SK-N-SH (cell line): ENCODE measurements around the gene GPATCH2L. TPM values are rescaled to one million over a fixed set of nuclear protein-coding genes. Genes with fewer than 3 reads are reported as not detected.
A peak's percentile ranks its signal among the peaks of the same experiment; 100 is the strongest.

ENCODE experiments used
- CTCF ChIA-PET: fragments of 300-600, 350-600 bp; formaldehyde crosslinking; extraction: SDS; loops from one replicate; lab custom pipeline; 2021; lab: Yijun Ruan, JAX
- POLR2A ChIA-PET: fragments of 350-600 bp; sonication (Branson Sonifier 250); formaldehyde crosslinking; extraction: SDS; loops from one replicate; lab custom pipeline; 2020; ENCODE audit warnings: antibody characterized with exemption, inconsistent platforms; lab: Yijun Ruan, JAX
- DNase-seq: peaks from one replicate; pipeline ENCODE4 v3.0.0; 2012
- H2AFZ ChIP-seq: fragments of 200-600 bp; sonication (generic); 2 replicates; pipeline ENCODE4 v1.8.1; 2016; ENCODE audit warnings: antibody characterized with exemption, mild to moderate bottlenecking, low read depth
- H3F3A ChIP-seq: fragments of 200-600 bp; sonication (generic); replicated peaks from 2 replicates; pipeline ENCODE3; 2016; ENCODE audit warnings: antibody characterized with exemption, mild to moderate bottlenecking; ENCODE audit not compliant: insufficient read depth
- H3K27ac ChIP-seq, 2 experiments: fragments of 200-500 bp in 1 of 2; fragments of 200-600 bp in 1 of 2; sonication (Bioruptor generic) in 1 of 2; sonication (generic), shearing (Covaris generic) in 1 of 2; 2 replicates each; pipeline versions ENCODE4 v1.5.1 to v1.6.1; 2014 to 2016; ENCODE audit warnings: low read depth in 2 of 2, inconsistent platforms in 1 of 2, low read length in 1 of 2, mild to moderate bottlenecking in 1 of 2, mixed read lengths in 1 of 2
- H3K27me3 ChIP-seq: fragments of 200-600 bp; sonication (generic), shearing (Covaris generic); 2 replicates; pipeline ENCODE4 v1.6.1; 2016; ENCODE audit warnings: mixed run types; ENCODE audit not compliant: insufficient read depth
- H3K36me3 ChIP-seq, 2 experiments: fragments of 200-500 bp in 1 of 2; fragments of 200-600 bp in 1 of 2; sonication (Bioruptor generic) in 1 of 2; sonication (generic) in 1 of 2; replicated peaks in 1 of 2; 2 replicates each; pipeline versions ENCODE3 to v1.5.1; 2014 to 2016; ENCODE audit warnings: low read length in 1 of 2, mild to moderate bottlenecking in 1 of 2; ENCODE audit not compliant: insufficient read depth in 2 of 2, control insufficient read depth in 1 of 2
- H3K4me1 ChIP-seq, 2 experiments: fragments of 200-500 bp in 1 of 2; fragments of 200-600 bp in 1 of 2; sonication (Bioruptor generic) in 1 of 2; sonication (generic), shearing (Covaris generic) in 1 of 2; 2 replicates each; pipeline versions ENCODE4 v1.5.1 to v1.6.1; 2014 to 2016; ENCODE audit warnings: low read depth in 1 of 2, low read length in 1 of 2, mixed run types in 1 of 2; ENCODE audit not compliant: insufficient read depth in 2 of 2, control insufficient read depth in 1 of 2
- H3K4me2 ChIP-seq: fragments of 200-600 bp; sonication (generic), shearing (Covaris generic); 2 replicates; pipeline ENCODE4 v1.6.1; 2017; ENCODE audit warnings: mixed run types
- H3K4me3 ChIP-seq, 2 experiments: fragments of 200-500 bp in 1 of 2; fragments of 200-600 bp in 1 of 2; sonication (Bioruptor generic) in 1 of 2; sonication (generic), shearing (Covaris generic) in 1 of 2; 2 replicates each; pipeline versions ENCODE4 v1.5.1 to v1.8.1; 2014 to 2016; ENCODE audit warnings: low read depth in 2 of 2, inconsistent platforms in 1 of 2, low read length in 1 of 2, mild to moderate bottlenecking in 1 of 2, mixed read lengths in 1 of 2, moderate library complexity in 1 of 2
- H3K79me2 ChIP-seq: fragments of 200-600 bp; sonication (generic); 2 replicates; pipeline ENCODE4 v1.8.1; 2017; ENCODE audit warnings: mild to moderate bottlenecking; ENCODE audit not compliant: insufficient read depth
- H3K9ac ChIP-seq: fragments of 200-600 bp; sonication (generic); 2 replicates; pipeline ENCODE4 v1.6.1; 2017; ENCODE audit warnings: mixed run types
- H3K9me2 ChIP-seq: fragments of 200-600 bp; sonication (generic); 2 replicates; pipeline ENCODE4 v1.6.1; 2017; ENCODE audit warnings: mixed run types
- H3K9me3 ChIP-seq: fragments of 200-600 bp; sonication (generic); 2 replicates; pipeline ENCODE4 v1.6.1; 2017; ENCODE audit warnings: mixed run types, mild to moderate bottlenecking, moderate library complexity
- H4K20me1 ChIP-seq: fragments of 200-600 bp; sonication (generic); 2 replicates; pipeline ENCODE4 v1.6.1; 2017; ENCODE audit warnings: mild to moderate bottlenecking, mixed run types; ENCODE audit not compliant: insufficient read depth
- CHD2 ChIP-seq: fragments of 150-350 bp; IDR thresholded peaks from 2 replicates; pipeline ENCODE4 v1.6.1; 2018; ENCODE audit warnings: low read length; ENCODE audit not compliant: partially characterized antibody
- ELF1 ChIP-seq: IDR thresholded peaks from 2 replicates; pipeline ENCODE4 v1.4.0; 2012
- GATA2 ChIP-seq: sonication (generic); formaldehyde crosslinking; IDR thresholded peaks from 2 replicates; pipeline ENCODE4 v1.5.0; 2020; ENCODE audit warnings: mild to moderate bottlenecking, missing genetic modification reagents
- JUND ChIP-seq: IDR thresholded peaks from 2 replicates; pipeline ENCODE4 v1.4.0; 2012
- MEF2A ChIP-seq: IDR thresholded peaks from 2 replicates; pipeline ENCODE4 v1.4.0; 2012; ENCODE audit warnings: low read depth, borderline replicate concordance
- MXI1 ChIP-seq: IDR thresholded peaks from 2 replicates; pipeline ENCODE4 v1.6.1; 2012; ENCODE audit warnings: mild to moderate bottlenecking, low read depth, low read length, improper control_type of control experiment
- NFIC ChIP-seq: IDR thresholded peaks from 2 replicates; pipeline ENCODE4 v1.4.0; 2012; ENCODE audit warnings: borderline replicate concordance
- NRF1 ChIP-seq: IDR thresholded peaks from 2 replicates; pipeline ENCODE4 v1.6.1; 2012; ENCODE audit warnings: low read depth, mild to moderate bottlenecking, low read length
- POLR2AphosphoS5 ChIP-seq: IDR thresholded peaks from 2 replicates; pipeline ENCODE4 v1.6.1; 2012; ENCODE audit warnings: low read depth, low read length
- RAD21 ChIP-seq: IDR thresholded peaks from 2 replicates; pipeline ENCODE4 v1.6.1; 2012; ENCODE audit warnings: mild to moderate bottlenecking, low read length
- RCOR1 ChIP-seq: fragments of 150-350 bp; IDR thresholded peaks from 2 replicates; pipeline ENCODE4 v1.6.1; 2017; ENCODE audit warnings: antibody characterized with exemption, low read length
- RXRA ChIP-seq: IDR thresholded peaks from 2 replicates; pipeline ENCODE4 v1.4.0; 2012; ENCODE audit warnings: low read depth, mild to moderate bottlenecking, borderline replicate concordance
- TCF12 ChIP-seq: IDR thresholded peaks from 2 replicates; pipeline ENCODE4 v1.4.0; 2012
- TEAD4 ChIP-seq: IDR thresholded peaks from 2 replicates; pipeline ENCODE4 v1.4.0; 2012; ENCODE audit warnings: mild to moderate bottlenecking, borderline replicate concordance; ENCODE audit not compliant: insufficient read depth
- YY1 ChIP-seq: IDR thresholded peaks from 2 replicates; pipeline ENCODE4 v1.4.0; 2012; ENCODE audit warnings: low read depth, mild to moderate bottlenecking
- WGBS: methylation state at CpG from one replicate; pipeline ENCODE4 v1.1.6; 2017; ENCODE audit warnings: low lambda C conversion rate; 5-methylcytosine and 5-hydroxymethylcytosine counted together
- polyA plus RNA-seq, 3 experiments: library from polyadenylated mRNA; depleted of rRNA; stranded (reverse); fragments of >200 nt; gene quantifications; 2 replicates each; pipeline ENCODE4 v1.2.3, GENCODE V29; 2012
- TF ChIP-seq, protein P1 (sequence below): fragments of 150-350 bp; IDR thresholded peaks from 2 replicates; pipeline ENCODE4 v1.6.1; 2016; ENCODE audit warnings: mild to moderate bottlenecking, low read depth, low read length
- TF ChIP-seq, protein P2 (sequence below): IDR thresholded peaks from 2 replicates; pipeline ENCODE4 v1.4.0; 2012; ENCODE audit warnings: low read depth
- TF ChIP-seq, protein P3 (sequence below): fragments of 150-350 bp; IDR thresholded peaks from 2 replicates; pipeline ENCODE4 v1.6.1; 2017; ENCODE audit warnings: antibody characterized with exemption, low read length, low read depth, borderline replicate concordance
- TF ChIP-seq, protein P4 (sequence below): IDR thresholded peaks from 2 replicates; pipeline ENCODE4 v1.4.0; 2012; ENCODE audit warnings: low read depth, borderline replicate concordance
- TF ChIP-seq, protein P5 (sequence below): IDR thresholded peaks from 2 replicates; pipeline ENCODE4; 2012
- TF ChIP-seq, protein P6 (sequence below): IDR thresholded peaks from 2 replicates; pipeline ENCODE4 v1.6.1; 2012; ENCODE audit warnings: mild to moderate bottlenecking, low read depth, low read length, moderate library complexity

The GPATCH2L gene
- polyA plus RNA-seq, 1 of the 3 experiments (the other 2 are of a cell fraction) = 17.7 TPM

DNA sequence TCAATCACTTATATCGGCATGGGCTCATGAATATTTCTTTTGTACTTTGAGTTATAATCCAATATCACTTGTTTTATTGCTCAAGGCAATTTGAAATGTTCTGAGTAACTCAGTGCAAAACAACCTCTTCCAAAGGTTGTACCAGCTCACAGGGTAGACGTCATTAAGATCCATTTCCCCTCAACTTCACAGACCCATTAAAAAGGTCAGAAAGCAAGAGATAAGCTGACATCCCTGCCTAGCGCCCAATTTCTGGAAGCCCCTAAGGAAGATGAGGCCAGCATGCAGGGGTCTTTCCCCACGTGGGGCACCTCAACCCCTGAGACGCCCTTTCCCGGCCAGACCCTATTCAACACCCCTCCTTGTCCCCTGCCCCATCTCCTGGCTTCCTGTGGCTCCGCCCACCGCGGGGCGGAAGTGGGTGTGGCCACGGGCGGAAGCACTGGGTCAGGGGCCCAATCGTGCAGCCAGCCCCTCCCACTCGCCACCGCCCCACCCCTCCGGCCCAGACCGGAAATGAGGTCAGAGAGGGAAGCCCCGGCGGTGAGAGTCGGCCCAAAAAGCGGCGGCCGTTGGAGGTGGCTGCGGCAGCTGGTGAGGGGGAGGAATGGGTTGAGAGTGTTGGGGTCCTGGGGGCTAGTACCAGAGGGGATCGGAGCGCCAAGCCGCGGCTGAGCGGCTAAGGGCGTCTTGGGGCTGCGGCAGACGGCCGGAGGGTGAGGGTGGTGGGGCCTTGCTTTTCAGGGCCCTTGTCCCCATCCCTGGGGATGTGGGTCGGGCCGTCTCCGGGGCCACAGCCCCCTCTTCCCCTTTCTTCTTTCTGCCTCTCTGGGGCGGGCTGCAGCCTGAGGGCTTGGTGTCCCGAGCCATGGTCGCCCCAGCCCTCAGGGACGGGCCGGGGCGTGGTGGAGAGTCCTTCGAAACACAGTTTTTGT lies at the start of gene GPATCH2L (continued):
- TF ChIP-seq, protein P1, sequence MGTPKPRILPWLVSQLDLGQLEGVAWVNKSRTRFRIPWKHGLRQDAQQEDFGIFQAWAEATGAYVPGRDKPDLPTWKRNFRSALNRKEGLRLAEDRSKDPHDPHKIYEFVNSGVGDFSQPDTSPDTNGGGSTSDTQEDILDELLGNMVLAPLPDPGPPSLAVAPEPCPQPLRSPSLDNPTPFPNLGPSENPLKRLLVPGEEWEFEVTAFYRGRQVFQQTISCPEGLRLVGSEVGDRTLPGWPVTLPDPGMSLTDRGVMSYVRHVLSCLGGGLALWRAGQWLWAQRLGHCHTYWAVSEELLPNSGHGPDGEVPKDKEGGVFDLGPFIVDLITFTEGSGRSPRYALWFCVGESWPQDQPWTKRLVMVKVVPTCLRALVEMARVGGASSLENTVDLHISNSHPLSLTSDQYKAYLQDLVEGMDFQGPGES = no peak
- TF ChIP-seq TCF12 (peak; percentile 13; the same call in 1 of the 2 replicates), TEAD4 (no peak), ELF1 (peak; percentile 54; the same call in 1 of the 2 replicates), POLR2AphosphoS5 (peak; percentile 92), GATA2 (CRISPR knock-in tag) (no peak), YY1 (0 out of 2 replicates have a peak, but pooled peaks have one; percentile 30), MXI1 (peak; percentile 58; the same call in 1 of the 2 replicates), CHD2 (no peak), MEF2A (no peak)
- TF ChIP-seq, protein P2, sequence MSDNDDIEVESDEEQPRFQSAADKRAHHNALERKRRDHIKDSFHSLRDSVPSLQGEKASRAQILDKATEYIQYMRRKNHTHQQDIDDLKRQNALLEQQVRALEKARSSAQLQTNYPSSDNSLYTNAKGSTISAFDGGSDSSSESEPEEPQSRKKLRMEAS = no peak
- TF ChIP-seq, protein P3, sequence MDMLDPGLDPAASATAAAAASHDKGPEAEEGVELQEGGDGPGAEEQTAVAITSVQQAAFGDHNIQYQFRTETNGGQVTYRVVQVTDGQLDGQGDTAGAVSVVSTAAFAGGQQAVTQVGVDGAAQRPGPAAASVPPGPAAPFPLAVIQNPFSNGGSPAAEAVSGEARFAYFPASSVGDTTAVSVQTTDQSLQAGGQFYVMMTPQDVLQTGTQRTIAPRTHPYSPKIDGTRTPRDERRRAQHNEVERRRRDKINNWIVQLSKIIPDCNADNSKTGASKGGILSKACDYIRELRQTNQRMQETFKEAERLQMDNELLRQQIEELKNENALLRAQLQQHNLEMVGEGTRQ = no peak
- TF ChIP-seq, all 33 proteins: peak for 7

DNA sequence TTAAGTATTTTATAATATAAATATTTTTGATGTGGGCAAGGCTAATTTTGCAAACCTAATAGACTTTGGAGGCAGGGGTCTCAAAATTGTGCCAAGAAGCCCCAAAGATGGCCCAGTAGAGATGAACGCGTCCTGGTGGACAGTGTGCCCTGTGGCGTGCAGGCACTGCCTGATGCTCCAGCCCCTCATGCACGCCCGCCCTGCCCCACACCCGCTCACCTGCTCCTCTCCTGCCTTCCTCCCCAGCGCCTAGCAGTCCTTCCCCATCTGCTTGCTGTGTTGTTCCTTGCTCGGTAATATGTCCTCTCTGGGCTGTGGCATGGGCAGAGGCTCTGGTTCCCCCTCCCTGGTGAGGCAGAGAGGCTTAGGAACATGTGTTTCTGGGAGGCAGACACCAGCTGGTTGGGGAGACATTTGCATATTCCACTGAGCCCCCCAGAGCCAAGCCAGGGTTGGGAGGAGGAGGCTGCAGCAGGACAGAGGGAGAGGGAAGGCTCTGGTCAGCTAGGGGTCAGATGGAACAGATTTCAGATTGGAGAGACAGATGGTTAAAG lies 46.8 kb upstream of the GPATCH2L start:
- WGBS = 40% methylated on average over 4 of the region's 8 CpGs
- Histone ChIP-seq H3K4me1 (peaks cover 0 to 10% of the 10 kb centered on the region in 2 experiments; a peak in 1 of 4 replicates), H3K27ac (no peak overlapping the region), H3K4me2 (no peak overlapping the region), H2AFZ (no peak overlapping the region), H4K20me1 (no peaks in the 10 kb centered on the region), H3F3A (no peaks in the 10 kb centered on the region), H3K9me2 (no peaks in the 10 kb centered on the region), H3K4me3 (no peak overlapping the region), H3K36me3 (no peaks in the 10 kb centered on the region), H3K79me2 (no peaks in the 10 kb centered on the region), H3K9ac (no peak overlapping the region), H3K9me3 (no peaks in the 10 kb centered on the region), H3K27me3 (no peaks in the 10 kb centered on the region; the same call in 1 of the 2 replicates)
- CTCF ChIA-PET = interaction anchor here (1.0 kb wide), 1 partner anchor 9 kb away, joined by 3 read pairs; no protein-coding TSS in a partner anchor
- POLR2A ChIA-PET = no interaction called here
- no peak for DNase-seq
- TF ChIP-seq YY1 (no peak), POLR2AphosphoS5 (no peak), RAD21 (no peak), TCF12 (no peak), JUND (no peak), RCOR1 (no peak), NFIC (no peak), RXRA (no peak), GATA2 (CRISPR knock-in tag) (no peak), ELF1 (no peak), NRF1 (no peak)
- TF ChIP-seq, protein P4, sequence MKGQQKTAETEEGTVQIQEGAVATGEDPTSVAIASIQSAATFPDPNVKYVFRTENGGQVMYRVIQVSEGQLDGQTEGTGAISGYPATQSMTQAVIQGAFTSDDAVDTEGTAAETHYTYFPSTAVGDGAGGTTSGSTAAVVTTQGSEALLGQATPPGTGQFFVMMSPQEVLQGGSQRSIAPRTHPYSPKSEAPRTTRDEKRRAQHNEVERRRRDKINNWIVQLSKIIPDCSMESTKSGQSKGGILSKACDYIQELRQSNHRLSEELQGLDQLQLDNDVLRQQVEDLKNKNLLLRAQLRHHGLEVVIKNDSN = no peak
- TF ChIP-seq, protein P5, sequence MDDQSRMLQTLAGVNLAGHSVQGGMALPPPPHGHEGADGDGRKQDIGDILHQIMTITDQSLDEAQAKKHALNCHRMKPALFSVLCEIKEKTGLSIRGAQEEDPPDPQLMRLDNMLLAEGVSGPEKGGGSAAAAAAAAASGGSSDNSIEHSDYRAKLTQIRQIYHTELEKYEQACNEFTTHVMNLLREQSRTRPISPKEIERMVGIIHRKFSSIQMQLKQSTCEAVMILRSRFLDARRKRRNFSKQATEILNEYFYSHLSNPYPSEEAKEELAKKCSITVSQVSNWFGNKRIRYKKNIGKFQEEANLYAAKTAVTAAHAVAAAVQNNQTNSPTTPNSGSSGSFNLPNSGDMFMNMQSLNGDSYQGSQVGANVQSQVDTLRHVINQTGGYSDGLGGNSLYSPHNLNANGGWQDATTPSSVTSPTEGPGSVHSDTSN = no peak
- TF ChIP-seq, protein P6, sequence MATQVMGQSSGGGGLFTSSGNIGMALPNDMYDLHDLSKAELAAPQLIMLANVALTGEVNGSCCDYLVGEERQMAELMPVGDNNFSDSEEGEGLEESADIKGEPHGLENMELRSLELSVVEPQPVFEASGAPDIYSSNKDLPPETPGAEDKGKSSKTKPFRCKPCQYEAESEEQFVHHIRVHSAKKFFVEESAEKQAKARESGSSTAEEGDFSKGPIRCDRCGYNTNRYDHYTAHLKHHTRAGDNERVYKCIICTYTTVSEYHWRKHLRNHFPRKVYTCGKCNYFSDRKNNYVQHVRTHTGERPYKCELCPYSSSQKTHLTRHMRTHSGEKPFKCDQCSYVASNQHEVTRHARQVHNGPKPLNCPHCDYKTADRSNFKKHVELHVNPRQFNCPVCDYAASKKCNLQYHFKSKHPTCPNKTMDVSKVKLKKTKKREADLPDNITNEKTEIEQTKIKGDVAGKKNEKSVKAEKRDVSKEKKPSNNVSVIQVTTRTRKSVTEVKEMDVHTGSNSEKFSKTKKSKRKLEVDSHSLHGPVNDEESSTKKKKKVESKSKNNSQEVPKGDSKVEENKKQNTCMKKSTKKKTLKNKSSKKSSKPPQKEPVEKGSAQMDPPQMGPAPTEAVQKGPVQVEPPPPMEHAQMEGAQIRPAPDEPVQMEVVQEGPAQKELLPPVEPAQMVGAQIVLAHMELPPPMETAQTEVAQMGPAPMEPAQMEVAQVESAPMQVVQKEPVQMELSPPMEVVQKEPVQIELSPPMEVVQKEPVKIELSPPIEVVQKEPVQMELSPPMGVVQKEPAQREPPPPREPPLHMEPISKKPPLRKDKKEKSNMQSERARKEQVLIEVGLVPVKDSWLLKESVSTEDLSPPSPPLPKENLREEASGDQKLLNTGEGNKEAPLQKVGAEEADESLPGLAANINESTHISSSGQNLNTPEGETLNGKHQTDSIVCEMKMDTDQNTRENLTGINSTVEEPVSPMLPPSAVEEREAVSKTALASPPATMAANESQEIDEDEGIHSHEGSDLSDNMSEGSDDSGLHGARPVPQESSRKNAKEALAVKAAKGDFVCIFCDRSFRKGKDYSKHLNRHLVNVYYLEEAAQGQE = no peak
